Testis (tissue), 2 donors: ENCODE data around the gene MRGPRE.

ENCODE experiments used
- CTCF ChIP-seq, 3 experiments: fragments of 450-650 bp in 2 of 3; fragments of 200-600 bp in 1 of 3; sonication (generic) in 1 of 3; IDR thresholded peaks; one replicate each; pipeline ENCODE4 v1.5.1; 2016 to 2019; ENCODE audit warnings: antibody characterized with exemption in 3 of 3, mild to moderate bottlenecking in 2 of 3, moderate library complexity in 1 of 3
- POLR2A ChIP-seq: fragments of 450-650 bp; IDR thresholded peaks from one replicate; pipeline ENCODE4 v1.6.1; 2017; ENCODE audit warnings: antibody characterized with exemption, mild to moderate bottlenecking, moderate library complexity

GRCh38 chr11:3180869-3181268 lies 51.3 kb downstream of the MRGPRE start:
- TF ChIP-seq CTCF (IDR thresholded peaks at IDR 0.05): no peak
- no peak for TF ChIP-seq POLR2A
